GM21825 (cell line): ENCODE data around the gene LKAAEAR1.

ENCODE experiments used
- ATAC-seq: cut with Tn5 transposase; IDR thresholded peaks from one replicate; pipeline ENCODE4 v1.9.1; 2021; ENCODE audit warnings: mild to moderate bottlenecking, moderate library complexity; ENCODE audit not compliant: unreplicated experiment

The LKAAEAR1 gene

GRCh38 chr20:64052987-64053840 is 31.0 kb downstream of the LKAAEAR1 start:
- ATAC-seq = no peak

DNA sequence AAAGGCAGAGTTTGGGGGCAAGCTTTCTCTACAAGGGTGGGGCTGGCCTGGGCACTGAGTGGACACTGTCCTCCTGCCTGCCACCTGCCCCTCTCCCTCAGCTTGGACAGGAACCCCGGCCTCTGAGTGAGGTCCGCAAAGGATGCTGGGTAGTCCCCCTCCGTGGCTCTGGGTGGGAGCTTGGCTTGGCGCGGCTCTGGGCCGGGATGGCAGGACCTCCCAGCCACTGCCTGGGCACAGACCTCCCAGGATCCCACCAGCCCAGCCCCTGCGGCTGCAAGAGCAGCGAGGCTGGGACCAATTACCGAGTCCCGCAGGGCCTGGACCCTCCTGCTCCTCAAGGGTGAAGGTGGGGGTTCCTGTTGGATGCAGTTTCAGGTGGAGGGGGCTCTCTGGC is 31.9 kb downstream of the LKAAEAR1 start:
- ATAC-seq = no peak

DNA sequence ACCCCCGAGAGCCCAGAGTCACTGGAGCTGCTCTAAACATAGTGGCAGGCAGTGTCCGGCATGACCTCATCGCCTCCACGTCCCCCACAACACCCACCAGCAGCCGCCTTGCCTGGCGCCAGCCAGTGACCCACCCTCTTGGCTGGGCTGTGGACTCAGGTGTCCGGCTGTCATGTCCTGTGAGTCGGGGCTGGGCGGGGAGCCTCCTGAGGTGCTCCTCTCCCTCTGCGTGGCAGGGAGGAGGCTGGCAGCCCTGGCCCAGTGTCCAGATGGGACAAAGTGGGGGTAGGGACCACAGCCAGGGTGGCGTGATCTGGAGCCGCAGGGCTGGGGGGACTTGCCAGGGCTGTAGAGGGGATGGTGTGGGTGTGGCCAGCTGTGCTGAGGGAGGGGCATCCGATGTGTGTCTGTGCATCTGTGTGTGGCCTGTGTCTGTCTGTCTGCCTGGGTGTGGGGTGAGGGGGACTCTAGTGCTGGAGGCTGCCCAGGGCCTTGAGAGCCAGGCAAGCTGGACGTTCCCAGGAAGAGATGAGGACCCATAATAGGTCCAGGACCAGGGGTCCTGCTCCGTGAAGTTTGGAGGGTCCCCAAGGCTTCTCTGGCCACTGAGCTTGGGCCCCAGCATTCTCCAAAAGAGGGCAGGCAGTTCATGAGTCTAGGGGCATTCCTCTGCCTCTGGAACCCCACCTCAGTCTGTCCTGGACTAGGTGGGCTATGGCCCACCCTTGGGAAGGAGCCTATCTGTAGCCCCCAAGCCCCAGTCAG is 32.5 kb downstream of the LKAAEAR1 start:
- ATAC-seq = no peak

- ATAC-seq = no peak
Measured at GRCh38 chr20:64051033-64051452, 33.2 kb downstream of the LKAAEAR1 start.

DNA sequence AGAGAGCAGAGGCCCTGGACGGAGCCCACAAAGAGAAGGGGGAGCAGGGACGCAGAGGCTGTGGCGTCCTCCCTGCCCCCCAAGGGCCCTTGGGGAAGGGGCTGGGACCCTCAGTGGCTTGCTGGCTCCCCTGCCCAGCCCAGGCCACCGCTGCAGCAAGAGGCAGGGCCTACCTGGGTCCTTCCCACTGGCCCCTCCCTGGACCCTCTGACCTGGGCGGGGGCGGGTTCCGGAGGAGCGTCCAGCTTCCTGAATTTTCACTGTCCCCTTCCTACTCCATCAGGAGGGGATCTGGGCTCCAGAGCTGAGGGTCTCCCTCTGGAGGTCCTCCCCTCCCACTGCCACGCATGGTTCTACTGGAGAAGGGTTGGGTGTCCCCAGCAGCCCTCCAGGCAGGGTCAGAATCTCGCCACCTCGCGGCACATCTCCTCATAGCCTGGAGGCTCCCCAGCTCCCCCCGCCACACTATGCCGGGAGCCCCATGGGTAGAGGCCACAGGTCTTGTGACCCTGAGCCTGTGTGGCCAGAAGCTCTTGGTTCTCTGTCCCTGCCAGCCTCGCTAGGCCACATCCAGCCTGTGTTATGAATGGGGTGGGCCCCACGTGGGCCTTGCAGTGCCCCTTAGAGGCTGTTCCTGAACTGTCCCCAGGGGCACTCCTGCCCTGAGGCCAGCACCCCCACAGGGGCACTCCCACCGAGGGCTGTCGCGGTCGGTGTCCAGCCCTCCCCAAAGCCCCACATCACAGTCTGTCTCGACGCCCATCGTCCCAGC is 33.8 kb downstream of the LKAAEAR1 start:
- no peak for ATAC-seq

GRCh38 chr20:64049878-64050260 is 34.3 kb downstream of the LKAAEAR1 start:
- no peak for ATAC-seq

DNA sequence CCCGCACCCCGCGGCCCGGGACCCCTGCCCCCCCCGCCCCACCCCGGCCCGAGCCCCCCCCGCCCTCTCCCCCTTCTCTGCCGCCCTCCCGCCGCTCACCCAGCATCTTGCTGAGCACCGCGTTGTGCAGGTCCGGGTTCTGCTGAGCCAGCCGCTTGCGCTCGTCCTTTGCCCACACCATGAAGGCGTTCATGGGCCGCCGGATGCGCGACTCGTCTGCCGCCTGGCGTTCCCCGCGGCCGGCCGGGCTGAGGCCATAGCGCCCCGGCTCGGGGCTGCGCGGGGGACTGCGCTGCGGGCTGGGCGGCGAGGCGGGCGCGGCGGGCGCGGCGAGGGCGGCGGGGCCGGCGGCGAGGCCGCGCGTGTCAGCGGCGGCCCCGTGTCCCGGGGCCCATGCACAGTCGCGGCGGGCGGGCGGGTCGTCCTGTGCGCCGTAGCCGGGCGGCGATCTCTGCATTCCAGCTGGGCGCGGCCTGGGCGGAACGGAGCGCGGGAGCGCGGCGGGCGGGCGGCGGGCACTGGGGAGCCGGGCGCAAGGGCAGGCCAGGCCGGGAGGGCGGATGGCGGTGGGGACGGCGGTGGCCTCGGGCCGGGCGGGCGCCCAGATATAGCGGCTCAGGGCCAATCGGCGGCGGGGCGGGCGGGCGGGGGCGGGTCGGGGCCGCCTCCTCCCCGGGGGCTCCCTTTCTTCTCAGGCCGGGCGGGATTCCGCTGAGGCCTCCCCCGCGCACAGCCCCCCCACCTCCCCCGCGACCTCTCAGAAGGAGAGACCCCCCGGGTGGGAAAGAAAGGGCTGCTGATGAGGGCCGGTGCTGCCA is 34.9 kb downstream of the LKAAEAR1 start, which contains the start of gene SOX18:
SOX18 (minus strand) TSS at position 580 of the 818 bp plus-strand sequence; CDS start at position 457, 123 bp downstream.
- ATAC-seq = no peak

- no peak for ATAC-seq
Measured at GRCh38 chr20:64048402-64049044, 35.7 kb downstream of the LKAAEAR1 start.

DNA sequence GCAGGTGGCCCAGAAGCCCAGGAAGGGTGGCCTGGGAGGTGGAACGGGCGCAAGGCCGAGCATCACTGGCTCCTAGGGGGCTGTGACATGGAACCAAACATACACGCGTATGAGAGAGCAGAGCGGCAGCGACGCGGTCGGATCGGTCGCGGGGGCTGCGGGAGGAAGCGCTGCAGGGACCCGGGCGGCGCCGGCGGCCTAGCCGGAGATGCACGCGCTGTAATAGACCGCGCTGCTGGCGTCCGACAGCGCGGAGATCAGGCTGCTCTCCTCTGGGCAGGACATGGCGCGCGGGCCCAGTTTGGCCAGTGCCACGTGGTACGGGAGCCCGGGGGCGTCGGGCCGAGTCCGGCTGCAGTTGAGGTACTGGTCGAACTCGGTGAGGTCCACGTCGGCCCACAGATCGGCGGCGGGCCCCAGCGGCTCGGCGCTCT is 36.2 kb downstream of the LKAAEAR1 start:
- ATAC-seq = no peak

DNA sequence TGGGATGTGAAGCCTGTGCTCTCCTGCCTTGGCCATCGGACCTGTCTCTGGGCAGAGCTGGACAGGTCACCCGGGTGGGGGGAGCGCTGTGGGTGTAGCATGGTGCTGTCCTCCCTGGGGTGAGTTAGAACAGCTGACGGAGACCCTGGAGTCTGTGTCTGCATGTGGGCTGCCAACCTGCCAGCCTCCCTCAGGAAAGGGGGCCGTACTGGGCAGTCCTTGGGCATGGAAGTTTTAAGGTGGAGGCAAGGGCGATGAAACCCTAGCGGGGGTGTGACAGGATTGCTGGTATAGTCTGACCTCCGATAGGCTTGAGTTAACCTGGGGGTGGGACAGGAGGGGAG is 37.2 kb downstream of the LKAAEAR1 start:
- no peak for ATAC-seq

DNA sequence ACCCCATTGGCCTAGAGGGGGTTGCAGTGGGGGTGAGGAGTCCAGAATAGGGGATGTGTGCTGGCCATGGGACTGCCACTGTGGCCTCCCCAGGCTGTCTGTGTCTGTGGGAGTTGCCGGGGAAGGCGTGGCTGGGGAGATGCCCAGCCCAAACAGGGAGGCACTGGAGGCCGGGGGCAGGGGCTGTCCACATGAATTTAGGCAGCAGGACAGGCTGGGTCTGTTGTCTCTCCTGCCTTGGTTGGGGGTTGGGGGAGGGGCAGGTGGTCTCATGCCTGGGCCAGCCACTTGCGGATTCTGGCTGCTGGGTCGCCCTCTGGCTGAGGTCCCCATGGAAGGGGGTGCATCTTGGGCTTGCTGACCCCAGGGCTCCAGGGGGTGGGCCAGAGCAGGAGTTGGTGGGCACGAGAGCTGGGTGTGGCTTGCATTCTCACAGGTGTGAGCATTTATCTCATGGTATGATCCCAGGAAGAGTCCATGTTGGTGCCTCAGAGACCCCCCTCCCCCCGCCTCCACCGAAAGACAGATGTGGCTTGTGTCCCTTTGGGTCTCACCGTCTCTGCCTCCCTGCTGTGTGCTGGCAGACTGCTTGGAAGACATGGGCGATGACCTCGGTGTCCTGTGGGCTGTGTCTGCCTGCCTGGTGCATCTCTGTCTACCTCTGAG is 38.7 kb downstream of the LKAAEAR1 start:
- no peak for ATAC-seq

- ATAC-seq = no peak
Measured at GRCh38 chr20:64044484-64045247, 39.5 kb downstream of the LKAAEAR1 start.

DNA sequence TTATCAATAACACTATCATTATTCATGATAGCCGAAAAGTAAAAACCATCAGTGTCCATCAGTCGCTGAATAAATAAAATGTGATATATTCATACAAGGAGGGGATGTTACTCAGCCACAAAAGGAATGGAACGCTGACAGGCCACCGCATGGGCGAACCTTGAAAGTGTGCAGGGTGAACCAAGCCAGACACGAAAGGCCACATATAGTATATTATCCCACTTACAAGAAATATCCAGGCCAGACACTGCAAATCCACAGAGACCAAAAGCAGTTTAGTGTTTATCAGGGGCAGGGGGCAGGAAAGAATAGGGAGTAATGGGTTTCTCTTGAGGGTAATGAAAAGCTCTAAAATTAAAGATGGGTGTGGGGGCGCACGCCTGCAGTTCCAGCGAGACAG is 40.4 kb downstream of the LKAAEAR1 start:
- no peak for ATAC-seq

- ATAC-seq = no peak
Measured at GRCh38 chr20:64042054-64042781, 42.0 kb downstream of the LKAAEAR1 start.

DNA sequence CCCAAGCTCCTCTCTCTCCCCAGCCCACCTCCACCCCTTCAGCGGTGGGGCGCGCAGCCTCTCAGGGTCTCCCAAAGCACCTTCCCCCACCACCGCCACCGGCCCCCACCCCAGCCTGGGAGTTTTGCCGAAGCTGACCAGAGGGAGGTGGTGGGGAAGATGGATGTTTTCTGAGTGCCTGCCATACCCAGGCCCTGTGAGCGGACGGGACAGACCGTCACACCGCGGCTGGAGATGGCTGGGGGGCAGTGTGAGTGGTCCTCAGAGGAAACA is 42.5 kb downstream of the LKAAEAR1 start:
- ATAC-seq = no peak

- no peak for ATAC-seq
Measured at GRCh38 chr20:64041040-64041780, 43.0 kb downstream of the LKAAEAR1 start.

- no peak for ATAC-seq
Measured at GRCh38 chr20:64040231-64041039, 43.8 kb downstream of the LKAAEAR1 start.
